PFSK-1 (cell line): ENCODE measurements around the gene UVSSA.

Experiments
- POLR2AphosphoS5 ChIP-seq: IDR thresholded peaks from 2 replicates; pipeline ENCODE4 v1.6.1; 2012; ENCODE audit warnings: low read depth, mild to moderate bottlenecking, control low read depth, low read length, moderate library complexity
- REST ChIP-seq, 2 experiments: IDR thresholded peaks; 2 replicates each; pipeline versions ENCODE4 v1.6.1 to v1.8.0; 2011 to 2012; ENCODE audit warnings: low read depth in 2 of 2, low read length in 2 of 2, control low read depth in 1 of 2, inconsistent platforms in 1 of 2, mild to moderate bottlenecking in 1 of 2, moderate library complexity in 1 of 2; ENCODE audit not compliant: insufficient read depth in 1 of 2
- SIN3A ChIP-seq: IDR thresholded peaks from 2 replicates; pipeline ENCODE4 v1.6.1; 2012; ENCODE audit warnings: mild to moderate bottlenecking, low read length, moderate library complexity, borderline replicate concordance; ENCODE audit not compliant: insufficient read depth
- TAF1 ChIP-seq: IDR thresholded peaks from 2 replicates; pipeline ENCODE4 v1.6.1; 2012; ENCODE audit warnings: low read length, control low read depth, borderline replicate concordance; ENCODE audit not compliant: insufficient read depth

- TF ChIP-seq POLR2AphosphoS5 (no peak), TAF1 (no peak), SIN3A (no peak), REST (IDR thresholded peaks at IDR 0.05; ENCODE audit: insufficient read depth in 1 of 2, low read depth in 2 of 2, low read length in 2 of 2) (no peak)
These were observed 2.6 kb downstream of the UVSSA start for GRCh38 chr4:1349359-1350168.
